ENCODE data around the gene CLN3. TPM values are rescaled to one million over a fixed set of nuclear protein-coding genes. Genes with fewer than 3 reads are reported as not detected.
A peak's percentile ranks its signal among the peaks of the same experiment; 100 is the strongest.
"Not testable (repeated sequence)": the region's sequence is repeated elsewhere in the genome, so short reads cannot be mapped to it uniquely, and the experiment has no call there.

CLN3 gene
- total RNA-seq, 2 experiments from 2014 or later = 42.9 to 45.4 TPM

GRCh38 chr16:28495795-28496749 lies 4.2 kb upstream of the CLN3 start:
- POLR2A ChIA-PET = interaction anchor here (2.3 kb wide), 2 partner anchors 17 to 58 kb away, joined by 9 to 14 read pairs; partner anchors contain the start of gene SGF29
- DNase-seq = no peak
- H3K27ac Mint-ChIP-seq = peak overlapping the region; percentile 98
- H3K27me3 Mint-ChIP-seq = no peaks in the 10 kb centered on the region
- CTCF ChIA-PET = no interaction called here
- H3K36me3 Mint-ChIP-seq (ENCODE audit: low read depth) = peaks cover 48% of the 10 kb centered on the region
- H3K4me1 Mint-ChIP-seq = peaks cover 65% of the 10 kb centered on the region
- H3K9me3 Mint-ChIP-seq = no peaks in the 10 kb centered on the region
- H3K4me3 Mint-ChIP-seq = peak overlapping the region; percentile 97

DNA sequence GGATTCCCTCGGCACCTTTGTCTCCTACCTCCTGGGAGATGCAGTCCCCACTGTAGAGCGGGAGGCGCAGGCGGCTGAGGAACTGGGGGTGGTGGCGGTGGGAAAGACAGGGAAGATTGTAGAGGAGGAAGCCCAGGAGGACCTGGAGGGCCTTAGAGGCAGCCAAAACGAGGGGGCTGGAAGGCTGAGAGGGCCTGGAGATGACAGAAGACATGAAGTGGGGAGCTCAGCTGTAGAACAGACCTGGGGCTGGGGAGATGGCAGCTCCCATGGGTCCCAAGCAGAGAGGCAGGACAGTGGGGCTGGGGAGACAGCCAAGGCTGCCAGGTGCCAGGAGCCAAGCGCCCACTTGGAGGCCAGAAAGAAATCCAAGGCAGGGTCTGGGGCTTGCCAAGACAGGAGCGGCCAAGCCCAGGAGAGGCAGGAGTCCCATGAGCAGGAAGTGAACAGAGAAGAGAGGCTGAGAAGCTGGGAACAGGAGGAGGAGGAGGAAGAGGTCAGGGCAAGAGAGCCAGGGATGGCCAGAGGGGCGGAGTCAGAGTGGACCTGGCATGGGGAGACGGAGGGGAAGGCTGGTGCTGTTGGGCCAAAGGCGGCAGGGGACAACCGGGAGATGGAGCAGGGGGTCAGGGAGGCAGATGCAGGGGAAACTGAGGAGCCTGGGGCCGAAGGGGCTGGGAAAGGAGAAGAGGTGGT lies 3.4 kb upstream of the CLN3 start:
- peaks cover 63% of the 10 kb centered on the region for H3K4me1 Mint-ChIP-seq
- POLR2A ChIA-PET = interaction anchor here (0.7 to 2.3 kb wide), 7 partner anchors 12 to 284 kb away, joined by 3 to 14 read pairs (median 6); partner anchors contain the start of genes NPIPB7 and SGF29
- CTCF ChIA-PET = no interaction called here
- no peaks in the 10 kb centered on the region for H3K9me3 Mint-ChIP-seq
- DNase-seq = no peak
- peak overlapping the region; percentile 98 for H3K27ac Mint-ChIP-seq
- H3K27me3 Mint-ChIP-seq = no peaks in the 10 kb centered on the region
- H3K36me3 Mint-ChIP-seq (ENCODE audit: low read depth) = peaks cover 47% of the 10 kb centered on the region
- peak overlapping the region; percentile 97 for H3K4me3 Mint-ChIP-seq

DNA sequence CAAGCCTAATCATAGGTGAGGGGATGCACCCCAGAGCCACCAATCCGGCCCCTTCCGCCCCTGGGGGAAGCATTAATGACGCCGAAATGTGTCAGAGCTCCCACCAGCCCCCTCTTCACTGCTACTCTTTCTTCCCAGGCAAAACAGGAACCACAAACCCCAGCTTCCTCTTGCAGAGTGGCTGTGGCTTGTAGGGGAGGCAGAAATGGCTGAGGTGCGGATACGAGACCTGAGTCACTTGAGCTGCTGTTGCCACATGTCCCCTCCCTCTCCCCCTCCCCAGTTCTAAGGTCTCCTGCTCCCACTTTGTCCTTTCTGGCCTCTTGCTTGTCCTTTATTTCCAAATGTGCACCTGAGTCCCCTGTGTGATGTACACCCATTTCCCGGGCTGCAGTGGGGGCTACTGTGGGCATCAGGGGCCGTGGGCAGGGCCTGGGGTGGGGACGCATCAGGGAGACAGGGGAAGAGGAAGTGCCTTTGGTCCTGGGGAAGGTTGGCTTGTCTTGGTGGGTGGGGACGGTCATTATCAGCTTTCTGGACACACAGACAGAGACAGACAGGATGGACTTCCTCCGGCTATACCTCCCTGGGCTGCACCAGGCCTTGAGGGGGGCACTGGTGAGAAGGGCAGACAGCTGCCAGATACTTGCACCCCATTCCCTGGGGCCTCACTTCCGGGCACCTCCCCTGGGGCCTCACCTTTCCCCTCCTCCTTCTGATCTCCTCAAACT lies 2.4 kb upstream of the CLN3 start, which contains the start of gene APOBR:
APOBR (plus strand) TSS at position 523 of the 731 bp plus-strand sequence; CDS start at position 562, 39 bp downstream.
- Mint-ChIP-seq H3K27ac (peak within 1 kb of the TSS; percentile 98), H3K9me3 (no peaks in the 10 kb centered on the region), H3K4me3 (peak within 1 kb of the TSS; percentile 97), H3K36me3 (ENCODE audit: low read depth) (peaks cover 45% of the 10 kb centered on the region), H3K4me1 (peaks cover 63% of the 10 kb centered on the region), H3K27me3 (no peaks in the 10 kb centered on the region)
- ChIA-PET CTCF (interaction anchor here (0.7 to 1.1 kb wide), 4 partner anchors 9 to 60 kb away, joined by 3 to 4 read pairs (median 4); no protein-coding TSS in a partner anchor), POLR2A (interaction anchor here (0.7 to 2.3 kb wide), 13 partner anchors 9 to 330 kb away, joined by 3 to 14 read pairs (median 3); partner anchors contain the start of genes ATXN2L, NPIPB7, SBK1 and SGF29)
- peak; percentile 92 for DNase-seq

DNA sequence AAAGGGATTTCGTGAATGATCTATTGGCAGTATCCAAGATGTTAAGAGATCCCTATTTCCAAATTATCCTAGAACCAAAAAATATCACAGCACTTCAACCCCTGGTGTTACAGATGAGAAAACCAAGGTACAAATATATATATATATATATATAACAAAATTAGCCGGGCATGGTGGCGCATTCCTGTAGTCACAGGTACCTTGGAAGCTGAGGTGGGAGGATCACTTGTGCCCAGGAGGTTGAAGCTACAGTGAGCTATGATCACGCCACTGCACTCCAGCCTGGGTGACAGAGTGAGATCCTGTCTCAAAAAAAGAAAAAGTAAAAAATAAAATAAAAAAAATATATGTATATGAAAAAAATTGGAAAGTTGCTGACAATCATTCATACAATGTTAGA lies 637 bp upstream of the CLN3 start:
- peaks cover 66% of the 10 kb centered on the region for H3K4me1 Mint-ChIP-seq
- peak overlapping the region; percentile 100 for H3K27ac Mint-ChIP-seq
- H3K9me3 Mint-ChIP-seq = no peaks in the 10 kb centered on the region
- H3K4me3 Mint-ChIP-seq = peak overlapping the region; percentile 97
- ChIA-PET CTCF (interaction anchor here (0.7 kb wide), 1 partner anchor 16 kb away, joined by 4 read pairs; no protein-coding TSS in a partner anchor), POLR2A (interaction anchor here (1.1 to 2.2 kb wide), 5 partner anchors 11 to 215 kb away, joined by 4 to 9 read pairs (median 7); partner anchors contain the start of gene SGF29)
- H3K27me3 Mint-ChIP-seq = no peaks in the 10 kb centered on the region
- peaks cover 47% of the 10 kb centered on the region for H3K36me3 Mint-ChIP-seq (ENCODE audit: low read depth)
- DNase-seq = no peak

GRCh38 chr16:28491230-28491969 lies 474 bp downstream of the CLN3 start:
- Mint-ChIP-seq H3K9me3 (no peaks in the 10 kb centered on the region), H3K27me3 (no peaks in the 10 kb centered on the region), H3K4me3 (peak overlapping the region; percentile 97), H3K27ac (peak overlapping the region; percentile 100), H3K4me1 (peaks cover 55% of the 10 kb centered on the region), H3K36me3 (ENCODE audit: low read depth) (peaks cover 48% of the 10 kb centered on the region)
- DNase-seq = peak; percentile 25
- ChIA-PET POLR2A (interaction anchor here (0.7 to 2.2 kb wide), 6 partner anchors 12 to 331 kb away, joined by 3 to 9 read pairs (median 6); partner anchors contain the start of genes ATXN2L and SGF29), CTCF (interaction anchor here (0.8 to 1.6 kb wide), 2 partner anchors 11 to 165 kb away, joined by 3 read pairs; no protein-coding TSS in a partner anchor)

GRCh38 chr16:28486266-28486665 lies 5.6 kb downstream of the CLN3 start:
- H3K9me3 Mint-ChIP-seq = no peaks in the 10 kb centered on the region
- ChIA-PET CTCF (no interaction called here), POLR2A (no interaction called here)
- H3K27ac Mint-ChIP-seq = no peak overlapping the region
- peaks cover 41% of the 10 kb centered on the region for H3K36me3 Mint-ChIP-seq (ENCODE audit: low read depth)
- no peaks in the 10 kb centered on the region for H3K27me3 Mint-ChIP-seq
- no peak for DNase-seq
- peaks cover 10% of the 10 kb centered on the region for H3K4me1 Mint-ChIP-seq
- H3K4me3 Mint-ChIP-seq = no peak overlapping the region

DNA sequence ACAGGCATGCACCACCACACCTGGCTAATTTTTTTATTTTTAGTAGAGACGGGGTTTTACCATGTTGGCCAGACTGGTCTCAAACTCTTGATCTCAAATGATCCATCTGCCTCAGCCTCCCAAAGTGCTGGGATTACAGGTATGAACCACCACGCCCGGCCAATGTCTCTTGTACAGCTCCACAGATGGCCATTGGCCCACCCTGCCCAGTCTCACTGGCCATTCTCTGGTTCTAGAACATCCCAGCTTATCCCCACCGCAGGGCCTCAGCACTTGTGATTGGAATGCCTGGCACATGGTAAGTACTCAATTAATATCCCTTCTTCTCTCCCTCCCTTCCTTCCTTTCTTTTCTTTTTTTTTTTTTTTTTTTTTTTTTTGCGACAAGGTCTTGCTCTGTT lies 8.5 kb downstream of the CLN3 start:
- H3K27me3 Mint-ChIP-seq, H3K4me1 Mint-ChIP-seq, H3K4me3 Mint-ChIP-seq, H3K27ac Mint-ChIP-seq, DNase-seq, H3K9me3 Mint-ChIP-seq: not testable (repeated sequence)
- H3K36me3 Mint-ChIP-seq (ENCODE audit: low read depth) = peaks cover 30% of the 10 kb centered on the region
- ChIA-PET POLR2A (interaction anchor here (2.4 kb wide), 1 partner anchor 11 kb away, joined by 6 read pairs; the partner anchor contains the start of gene APOBR), CTCF (interaction anchor here (0.7 kb wide), 1 partner anchor 387 kb away, joined by 4 read pairs; no protein-coding TSS in a partner anchor)

DNA sequence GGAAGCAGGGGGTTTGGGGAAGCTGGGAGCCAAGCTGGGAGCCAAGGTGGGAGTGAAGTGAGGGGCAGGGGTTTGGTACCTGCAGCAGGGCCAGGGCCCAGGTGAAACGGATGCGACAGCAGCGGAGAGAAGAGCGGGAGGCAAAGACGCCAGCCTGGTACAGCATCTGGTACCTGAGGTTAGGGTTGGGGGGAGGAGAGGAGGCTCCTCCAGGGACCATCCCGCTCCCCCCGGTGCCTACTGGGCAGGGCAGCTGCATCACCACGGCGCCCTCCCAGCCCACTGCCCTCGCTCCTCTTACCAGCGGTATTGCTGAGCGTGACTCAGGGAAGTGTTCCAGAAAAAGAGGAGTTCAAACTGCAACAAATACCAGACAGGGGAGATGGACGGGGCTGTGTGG lies 9.8 kb downstream of the CLN3 start:
- Mint-ChIP-seq H3K4me1 (no peaks in the 10 kb centered on the region), H3K27me3 (no peaks in the 10 kb centered on the region), H3K27ac (no peak overlapping the region), H3K4me3 (no peak overlapping the region), H3K36me3 (ENCODE audit: low read depth) (peaks cover 30% of the 10 kb centered on the region), H3K9me3 (no peaks in the 10 kb centered on the region)
- ChIA-PET CTCF (no interaction called here), POLR2A (no interaction called here)
- DNase-seq = no peak

- POLR2A ChIA-PET = interaction anchor here (0.6 to 2.0 kb wide), 2 partner anchors 16 to 316 kb away, joined by 3 to 9 read pairs; partner anchors contain the start of gene APOBR
- H3K36me3 Mint-ChIP-seq (ENCODE audit: low read depth) = peaks cover 28% of the 10 kb centered on the region
- CTCF ChIA-PET = interaction anchor here (0.7 kb wide), 1 partner anchor 138 kb away, joined by 3 read pairs; no protein-coding TSS in a partner anchor
Measured at GRCh38 chr16:28478506-28479180, 13.2 kb downstream of the CLN3 start.

DNA sequence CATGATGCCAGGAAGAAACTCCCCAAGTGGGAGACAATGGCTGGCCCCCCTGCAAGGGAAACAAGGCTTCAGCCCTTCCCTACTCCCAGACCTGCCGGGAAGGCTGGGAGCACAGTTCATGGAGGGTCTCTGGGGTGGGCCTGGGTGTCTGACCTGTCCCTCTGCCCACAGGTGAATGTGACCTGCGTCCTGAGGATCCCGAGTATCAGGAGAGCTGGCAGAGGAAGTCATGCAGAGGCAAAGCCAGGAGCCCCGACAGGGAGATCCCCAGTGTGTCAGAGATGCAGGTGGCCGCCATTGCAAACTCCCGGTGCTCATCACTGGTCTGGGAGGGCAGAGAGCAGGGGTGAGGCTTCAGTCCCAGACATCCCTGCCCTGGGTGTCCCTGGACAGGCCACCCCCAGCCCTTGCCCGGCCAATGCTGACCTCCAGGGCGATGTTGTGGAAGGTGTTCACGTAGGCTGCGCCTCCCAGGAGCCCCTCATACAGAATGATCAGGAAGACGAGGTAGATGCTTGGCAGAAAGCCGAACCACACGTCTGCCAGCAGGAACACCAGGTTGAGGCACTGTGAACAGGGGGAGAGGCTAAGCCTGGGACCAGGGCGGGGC lies 14.5 kb downstream of the CLN3 start:
- POLR2A ChIA-PET = no interaction called here
- CTCF ChIA-PET = no interaction called here
- no peak for DNase-seq
- Mint-ChIP-seq H3K4me3 (no peak overlapping the region), H3K27me3 (no peaks in the 10 kb centered on the region), H3K9me3 (no peaks in the 10 kb centered on the region), H3K27ac (no peak overlapping the region), H3K4me1 (peaks cover 6% of the 10 kb centered on the region), H3K36me3 (ENCODE audit: low read depth) (peaks cover 27% of the 10 kb centered on the region)

More at GRCh38 chr16:28478506-28479180, 13.2 kb downstream of the CLN3 start:
- Mint-ChIP-seq H3K4me1 (peaks cover 2% of the 10 kb centered on the region), H3K27me3 (no peaks in the 10 kb centered on the region), H3K4me3 (no peak overlapping the region), H3K27ac (no peak overlapping the region), H3K9me3 (no peaks in the 10 kb centered on the region)
- DNase-seq = no peak

DNA sequence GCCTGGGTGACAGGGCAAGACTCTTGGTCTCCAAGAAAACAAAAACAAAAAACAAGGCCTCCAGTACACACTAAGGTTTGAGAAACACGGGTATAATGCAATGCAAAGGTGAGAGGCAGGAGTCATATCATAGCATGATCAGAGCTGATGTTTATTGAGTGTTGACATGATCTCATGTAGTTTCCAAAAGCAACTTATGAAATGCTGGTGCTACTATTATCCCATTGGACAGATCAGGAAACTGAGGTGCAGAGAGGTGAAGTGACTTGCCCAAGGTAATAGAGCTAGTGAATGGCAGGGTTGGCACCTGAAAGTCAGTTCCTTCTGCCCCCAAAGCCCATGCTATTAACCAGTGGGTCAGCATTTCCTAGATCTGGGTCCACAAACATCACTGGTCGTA lies 16.7 kb downstream of the CLN3 start:
- Mint-ChIP-seq H3K27me3 (no peaks in the 10 kb centered on the region), H3K4me3 (no peak overlapping the region), H3K9me3 (no peaks in the 10 kb centered on the region), H3K36me3 (ENCODE audit: low read depth) (peaks cover 20% of the 10 kb centered on the region), H3K27ac (no peak overlapping the region), H3K4me1 (peaks cover 6% of the 10 kb centered on the region)
- CTCF ChIA-PET = interaction anchor here (0.7 kb wide), 1 partner anchor 19 kb away, joined by 3 read pairs; the partner anchor contains the start of gene APOBR
- DNase-seq = no peak
- POLR2A ChIA-PET = no interaction called here

Data from activated CD4-positive, alpha-beta memory T cell treated with anti-CD3 and anti-CD28 coated beads, Interleukin-2, amount 10 ng/mL, durations not matched to agents 7 days and 5 days (primary cell).